Measurements from ENCODE around the gene NPIPA7.
"Not testable (repeated sequence)": the region's sequence is repeated elsewhere in the genome, so short reads cannot be mapped to it uniquely, and the experiment has no call there.

- not testable (repeated sequence) for TF ChIP-seq CTCF (IDR thresholded peaks at IDR 0.05; ENCODE audit: insufficient read depth, low read length); POLR2AphosphoS5 (IDR thresholded peaks at IDR 0.05; ENCODE audit: low read depth); REST (IDR thresholded peaks at IDR 0.05; ENCODE audit: insufficient replicate concordance, low read depth)
Observed at GRCh38 chr16:16357556-16357955, 21.4 kb upstream of the NPIPA7 start.
